ENCODE data around the gene PSTPIP1.

Gene PSTPIP1

GRCh38 chr15:76991741-76992645 is 2.9 kb upstream of the PSTPIP1 start:
- Histone ChIP-seq H3K79me2 (ENCODE audit: low read length) (peaks cover 17% of the 10 kb centered on the region), H3K9me3 (ENCODE audit: insufficient read depth, low read length) (no peaks in the 10 kb centered on the region), H3K4me1 (ENCODE audit: low read length) (peaks cover 85% of the 10 kb centered on the region), H3K27me3 (ENCODE audit: low read depth, low read length) (no peaks in the 10 kb centered on the region), H4K20me1 (ENCODE audit: insufficient read depth, low read length) (no peaks in the 10 kb centered on the region), H3K4me3 (ENCODE audit: low read length) (no peak overlapping the region), H3K36me3 (replicated peaks; ENCODE audit: low read depth, low read length) (no peaks in the 10 kb centered on the region), H3K4me2 (ENCODE audit: low read length) (no peak overlapping the region), H3K9ac (ENCODE audit: low read length) (no peak overlapping the region), H3K27ac (ENCODE audit: low read length) (no peak overlapping the region), H2AFZ (ENCODE audit: low read depth, low read length) (no peak overlapping the region)
- TF ChIP-seq CTCF (IDR thresholded peaks at IDR 0.05; ENCODE audit: low read depth, low read length): no peak
- TF ChIP-seq EZH2phosphoT487 (IDR thresholded peaks at IDR 0.05; ENCODE audit: low read depth): no peak

GRCh38 chr15:76993114-76993725 is 1.7 kb upstream of the PSTPIP1 start:
- Histone ChIP-seq H3K27ac (ENCODE audit: low read length) (peak overlapping the region; percentile 84), H2AFZ (ENCODE audit: low read depth, low read length) (0 out of 2 replicates have a peak overlapping the region, but pooled peaks have one; percentile 7), H3K27me3 (ENCODE audit: low read depth, low read length) (no peaks in the 10 kb centered on the region), H3K9ac (ENCODE audit: low read length) (peak overlapping the region; percentile 77; the same call in 1 of the 2 replicates), H3K9me3 (ENCODE audit: insufficient read depth, low read length) (no peaks in the 10 kb centered on the region), H3K4me1 (ENCODE audit: low read length) (peaks cover 86% of the 10 kb centered on the region), H3K4me3 (ENCODE audit: low read length) (peak overlapping the region; percentile 9; the same call in 1 of the 2 replicates), H4K20me1 (ENCODE audit: insufficient read depth, low read length) (no peaks in the 10 kb centered on the region), H3K4me2 (ENCODE audit: low read length) (peak overlapping the region; percentile 88), H3K79me2 (ENCODE audit: low read length) (peaks cover 18% of the 10 kb centered on the region), H3K36me3 (replicated peaks; ENCODE audit: low read depth, low read length) (no peaks in the 10 kb centered on the region)
- TF ChIP-seq CTCF (IDR thresholded peaks at IDR 0.05; ENCODE audit: low read depth, low read length): no peak
- TF ChIP-seq EZH2phosphoT487 (IDR thresholded peaks at IDR 0.05; ENCODE audit: low read depth): no peak

GRCh38 chr15:76994001-76994400 is 925 bp upstream of the PSTPIP1 start:
- Histone ChIP-seq H2AFZ (ENCODE audit: low read depth, low read length) (no peak overlapping the region; the same call in 1 of the 2 replicates), H3K36me3 (replicated peaks; ENCODE audit: low read depth, low read length) (no peaks in the 10 kb centered on the region), H3K9ac (ENCODE audit: low read length) (peak overlapping the region; percentile 77; the same call in 1 of the 2 replicates), H3K9me3 (ENCODE audit: insufficient read depth, low read length) (no peaks in the 10 kb centered on the region), H3K79me2 (ENCODE audit: low read length) (peaks cover 18% of the 10 kb centered on the region), H3K27ac (ENCODE audit: low read length) (peak overlapping the region; percentile 84), H3K4me1 (ENCODE audit: low read length) (peaks cover 79% of the 10 kb centered on the region), H3K4me2 (ENCODE audit: low read length) (peak overlapping the region; percentile 88), H4K20me1 (ENCODE audit: insufficient read depth, low read length) (no peaks in the 10 kb centered on the region), H3K4me3 (ENCODE audit: low read length) (peak overlapping the region; percentile 77), H3K27me3 (ENCODE audit: low read depth, low read length) (no peaks in the 10 kb centered on the region)
- TF ChIP-seq CTCF (IDR thresholded peaks at IDR 0.05; ENCODE audit: low read depth, low read length): no peak

GRCh38 chr15:76994496-76994895 is 430 bp upstream of the PSTPIP1 start:
- H3K9me3 ChIP-seq (ENCODE audit: insufficient read depth, low read length): no peaks in the 10 kb centered on the region
- peak overlapping the region; percentile 49; the same call in 1 of the 2 replicates for H2AFZ ChIP-seq (ENCODE audit: low read depth, low read length)
- peaks cover 75% of the 10 kb centered on the region for H3K4me1 ChIP-seq (ENCODE audit: low read length)
- H4K20me1 ChIP-seq (ENCODE audit: insufficient read depth, low read length): no peaks in the 10 kb centered on the region
- H3K27me3 ChIP-seq (ENCODE audit: low read depth, low read length): no peaks in the 10 kb centered on the region
- peak overlapping the region; percentile 84 for H3K27ac ChIP-seq (ENCODE audit: low read length)
- H3K9ac ChIP-seq (ENCODE audit: low read length): peak overlapping the region; percentile 77
- peaks cover 18% of the 10 kb centered on the region for H3K79me2 ChIP-seq (ENCODE audit: low read length)
- H3K4me2 ChIP-seq (ENCODE audit: low read length): peak overlapping the region; percentile 88
- TF ChIP-seq EZH2phosphoT487 (IDR thresholded peaks at IDR 0.05; ENCODE audit: low read depth) (no peak), CTCF (IDR thresholded peaks at IDR 0.05; ENCODE audit: low read depth, low read length) (no peak)
- H3K4me3 ChIP-seq (ENCODE audit: low read length): peak overlapping the region; percentile 77
- H3K36me3 ChIP-seq (replicated peaks; ENCODE audit: low read depth, low read length): no peaks in the 10 kb centered on the region
